GM19240 (cell line): ENCODE measurements around the gene NDP.
"Not testable (repeated sequence)": the region's sequence is repeated elsewhere in the genome, so short reads cannot be mapped to it uniquely, and the experiment has no call there.

Experiments
- DNase-seq: peaks from one replicate; pipeline ENCODE4 v3.0.0; 2011; ENCODE audit warnings: low spot score; ENCODE audit not compliant: insufficient read length

The NDP gene

DNA sequence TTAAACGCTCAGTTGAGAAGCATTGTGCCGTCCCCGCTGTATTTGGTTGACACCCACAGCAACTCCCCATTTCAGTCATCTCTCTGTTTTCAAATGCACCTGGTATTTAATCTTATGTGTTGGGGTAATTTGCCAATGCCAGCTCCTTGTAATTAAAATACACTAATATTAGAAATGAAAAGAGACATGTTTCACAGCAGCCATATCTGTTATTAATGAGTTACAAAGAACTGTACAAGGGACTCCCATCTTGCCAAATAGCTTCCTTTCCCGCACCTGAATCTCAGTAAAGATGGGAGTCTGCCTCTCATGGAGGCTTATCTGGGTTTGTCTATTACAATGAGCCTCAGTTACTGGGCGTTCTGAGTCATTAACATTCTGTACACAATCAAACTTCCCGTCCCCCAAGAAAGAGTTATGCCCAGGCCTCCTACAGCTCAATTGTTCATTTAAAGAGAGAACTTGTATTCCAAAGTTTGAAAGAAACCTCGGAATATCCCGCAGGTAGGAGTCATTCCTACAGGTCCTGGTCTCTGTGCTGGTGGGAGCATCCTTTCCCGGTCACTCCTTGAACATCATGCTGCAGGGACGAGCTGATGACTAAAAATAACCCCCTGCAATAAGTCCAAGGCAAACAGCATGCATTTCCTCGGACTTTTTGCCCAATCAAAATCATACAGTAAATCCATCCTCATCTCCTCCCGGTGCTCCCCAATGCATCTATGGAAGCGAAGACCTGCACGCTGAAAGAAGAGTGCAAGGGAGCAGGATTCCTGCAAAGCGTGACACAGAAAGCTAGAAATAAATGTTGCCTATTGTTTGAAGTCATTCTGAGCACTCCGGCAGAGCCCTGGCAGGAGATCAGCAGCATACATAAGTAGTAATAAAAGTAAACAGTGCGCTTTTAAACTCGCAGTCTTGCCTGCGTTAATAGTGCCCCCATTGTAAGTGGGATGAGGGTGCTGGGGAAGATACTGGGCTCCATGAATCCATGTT, 926 bp downstream of the NDP start:
- no peak for DNase-seq

DNA sequence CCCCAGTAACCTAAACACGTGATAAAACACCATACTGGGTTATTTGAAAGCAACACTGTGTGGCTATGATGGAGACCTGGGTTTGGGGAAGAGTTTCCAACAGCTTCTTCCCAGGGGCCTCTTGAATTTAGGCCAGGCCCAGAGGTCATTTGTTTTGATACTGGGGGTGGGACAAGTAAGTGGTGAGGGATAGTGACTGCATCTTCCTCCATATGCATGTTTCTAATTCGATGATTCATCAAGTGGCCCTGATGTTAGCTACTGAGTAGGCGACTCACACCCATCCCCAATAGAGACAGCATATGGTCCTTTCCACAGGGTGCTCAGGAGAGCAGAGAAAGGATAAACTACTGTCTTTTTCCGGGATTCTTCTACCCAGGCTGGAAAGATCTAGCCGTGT, 2.7 kb downstream of the NDP start:
- DNase-seq: no peak

DNA sequence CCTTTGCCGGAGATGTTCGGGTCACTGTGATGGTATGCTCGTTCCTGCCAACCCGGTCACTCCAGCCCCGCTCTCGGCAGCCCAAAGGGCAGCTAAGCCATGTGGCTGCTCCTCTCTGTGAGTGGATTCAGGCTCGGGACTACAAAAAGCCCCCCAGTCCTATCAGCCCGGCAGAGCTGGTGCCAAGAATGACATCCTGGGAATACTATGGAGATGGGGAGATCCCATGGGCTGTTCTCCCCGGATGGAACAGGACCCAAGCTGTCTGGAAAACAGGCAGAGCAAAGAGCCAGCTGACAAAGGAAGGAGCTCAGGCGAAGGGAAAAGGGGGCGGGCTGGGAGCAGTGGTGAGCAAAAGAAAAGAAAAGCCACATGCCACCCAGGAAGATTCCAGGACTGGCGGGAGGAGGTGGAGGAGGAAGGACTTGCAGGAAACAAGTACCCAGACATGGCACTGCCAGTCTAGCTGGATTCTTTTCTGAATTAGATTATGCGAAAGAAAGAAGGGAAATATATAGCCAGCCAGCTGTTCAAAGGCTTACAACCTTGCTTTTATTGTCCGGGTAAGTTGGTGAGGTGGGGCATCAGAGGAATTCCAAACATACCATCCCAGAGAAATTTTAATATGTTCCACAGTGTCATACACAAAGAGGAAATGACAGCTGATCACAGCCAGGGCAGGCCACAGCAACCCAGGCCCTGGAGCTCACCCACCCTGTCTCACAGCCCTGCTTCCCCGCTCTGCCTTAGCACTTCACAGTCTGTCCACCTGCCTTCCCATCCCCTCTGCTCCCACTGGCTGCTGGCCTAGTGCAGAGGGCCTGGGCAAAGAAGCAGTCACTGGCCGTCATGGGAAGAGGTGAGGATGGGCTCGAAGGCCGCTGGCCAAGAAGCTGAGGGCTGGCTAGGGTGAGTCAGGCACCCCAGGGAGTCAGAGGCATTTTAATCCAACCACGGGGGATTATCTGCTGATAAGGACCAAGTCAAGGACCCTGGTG, 3.4 kb downstream of the NDP start:
- DNase-seq: no peak

DNA sequence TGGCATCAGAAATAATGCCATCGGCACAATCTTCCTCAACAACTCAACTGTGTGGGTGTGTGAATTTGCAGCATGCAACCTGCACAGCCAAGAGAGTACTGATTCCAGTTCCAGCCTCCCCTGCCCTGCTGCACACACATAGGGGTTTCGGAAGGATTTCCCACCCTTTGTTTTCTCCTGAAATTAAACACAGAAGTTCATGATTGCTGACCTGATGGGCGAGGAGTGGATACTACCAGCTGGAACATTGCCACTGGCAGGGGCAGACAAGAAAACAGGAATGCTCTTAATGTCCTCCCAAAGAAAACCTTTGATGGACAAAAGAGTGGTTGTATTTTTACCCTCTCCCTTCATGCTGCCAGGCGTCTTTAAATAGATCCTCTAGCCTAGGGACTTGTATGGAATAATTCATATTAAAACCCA, 4.8 kb downstream of the NDP start:
- no peak for DNase-seq

DNA sequence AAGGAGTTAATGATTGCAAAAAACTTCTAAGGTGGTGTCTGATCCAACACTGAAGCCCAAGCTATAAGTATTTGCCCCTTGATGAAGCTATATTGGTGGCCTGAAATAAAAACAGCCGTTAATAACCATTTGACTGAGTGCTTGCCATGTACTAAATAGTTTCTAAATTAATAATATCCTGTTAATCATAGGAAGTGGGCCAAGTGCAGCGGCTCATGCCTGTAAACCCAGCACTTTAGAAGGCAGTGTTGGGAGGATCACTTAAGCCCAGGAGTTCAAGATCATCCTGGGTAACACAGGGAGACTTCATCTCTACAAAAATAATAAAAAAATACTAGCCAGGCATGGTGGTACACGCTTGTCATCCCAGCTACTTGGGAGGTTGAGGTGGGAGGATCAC, 8.3 kb downstream of the NDP start:
- no peak for DNase-seq

DNA sequence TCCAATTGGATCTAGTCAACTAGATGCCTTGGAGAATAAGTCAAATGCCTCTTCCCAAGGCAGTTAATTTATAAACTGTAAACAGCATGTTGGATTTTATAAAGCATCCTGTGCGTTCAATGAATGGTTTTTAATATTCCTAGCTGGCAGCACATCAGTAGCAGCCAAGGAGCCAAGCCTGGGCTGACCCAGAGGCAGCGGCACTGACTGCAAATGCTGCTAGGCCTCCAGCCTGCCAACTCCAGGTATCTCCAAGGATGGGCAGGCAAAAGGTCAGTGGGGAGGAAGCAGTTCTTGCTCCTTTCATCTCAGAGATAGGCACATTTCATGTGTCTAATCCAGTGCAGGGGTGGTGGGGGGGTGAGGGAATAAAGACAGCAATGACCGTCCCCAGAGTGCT, 9.5 kb downstream of the NDP start:
- no peak for DNase-seq

DNA sequence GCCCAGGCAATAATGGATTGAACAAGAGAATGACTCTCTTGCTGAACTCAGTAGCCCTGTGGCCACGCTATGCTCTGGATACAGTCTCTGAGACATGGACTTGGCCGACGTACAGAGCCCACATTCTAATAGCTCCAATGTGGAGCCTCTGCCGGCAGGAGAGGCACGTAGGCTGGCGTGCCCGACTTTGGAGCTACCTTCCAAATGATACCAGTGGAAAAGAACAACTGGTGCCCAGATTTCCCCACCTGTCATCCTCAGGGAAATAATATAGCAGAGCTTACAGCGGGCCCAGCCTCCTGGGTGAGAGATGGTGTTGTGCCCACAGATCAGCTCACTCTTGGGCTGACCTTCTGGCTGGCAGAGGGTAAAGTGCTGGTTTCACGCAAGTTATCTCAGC, 10.6 kb downstream of the NDP start:
- DNase-seq: no peak

DNA sequence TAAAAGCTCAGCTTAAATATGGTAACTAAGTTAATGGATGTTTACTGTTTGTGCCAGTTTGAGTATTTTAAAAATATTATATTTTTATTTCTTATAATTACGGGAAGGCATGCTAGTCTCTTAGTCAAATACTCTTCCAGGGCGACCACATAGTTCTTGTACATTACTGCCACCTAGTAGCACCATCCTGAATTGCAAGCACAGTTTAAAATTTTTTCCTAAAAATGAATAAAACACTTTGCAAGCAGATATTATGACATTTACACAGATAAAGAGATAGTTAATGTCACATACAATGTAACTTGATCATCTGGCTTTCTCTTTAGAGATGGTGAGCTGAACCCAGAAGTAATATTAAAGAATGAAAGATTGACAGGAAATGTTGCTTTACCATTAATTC, 11.5 kb downstream of the NDP start:
- no peak for DNase-seq

DNA sequence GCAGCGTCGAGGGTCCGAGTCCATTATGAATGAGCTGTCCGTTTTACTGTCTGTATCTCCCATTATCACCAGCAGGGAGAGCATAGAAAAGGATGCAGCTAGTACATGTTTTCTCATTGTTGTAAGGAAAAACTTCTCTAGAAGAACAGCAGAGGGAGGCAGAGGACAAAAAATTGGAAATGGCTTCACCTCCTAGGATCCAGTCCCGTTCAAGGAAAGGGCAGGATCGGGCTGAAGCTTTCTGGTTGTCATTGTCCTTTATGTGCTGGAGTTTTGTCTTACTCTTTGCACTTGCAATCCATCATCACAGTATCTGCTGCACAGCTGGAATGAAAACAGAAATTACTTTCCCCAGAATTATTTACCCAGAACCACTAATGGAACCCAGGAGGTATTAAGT, 14.7 kb downstream of the NDP start:
- DNase-seq: peak; percentile 4

DNA sequence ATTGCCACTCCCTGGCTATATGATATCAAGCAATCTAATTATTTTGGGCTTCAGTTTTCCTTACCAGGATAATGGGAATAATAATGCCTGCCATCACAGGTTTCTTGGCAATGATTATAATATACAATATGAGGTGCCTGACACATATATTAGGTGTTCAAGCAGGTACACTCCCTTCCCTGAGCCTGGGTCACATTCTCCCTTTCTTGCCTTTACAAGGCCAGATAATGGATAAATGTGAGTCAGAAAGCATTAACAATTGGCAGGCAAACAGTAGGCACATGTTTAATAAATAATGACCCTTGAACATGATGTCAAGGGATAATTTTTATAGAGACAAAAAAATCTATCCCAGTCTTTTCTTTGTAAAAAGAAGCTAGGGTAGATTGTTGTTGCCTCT, 17.2 kb downstream of the NDP start:
- no peak for DNase-seq

DNA sequence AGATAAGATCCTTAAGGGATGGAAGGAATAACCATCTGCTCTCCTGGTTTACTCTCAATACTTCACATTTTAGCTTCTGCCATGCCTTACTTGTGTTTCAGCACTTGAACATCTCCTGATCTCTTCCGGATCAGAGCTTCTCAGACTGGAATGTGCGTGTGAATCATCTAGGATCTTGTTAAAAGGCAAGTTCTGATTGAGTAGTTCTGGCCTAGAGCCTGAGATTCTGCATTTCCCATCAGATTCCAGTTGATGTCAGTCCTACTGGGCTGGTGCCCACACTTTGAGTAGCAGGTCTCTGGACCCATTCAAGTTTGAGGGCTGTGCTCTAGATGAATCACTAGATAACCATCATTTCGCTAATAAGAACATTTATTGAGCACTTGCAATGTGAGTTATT, 20.0 kb downstream of the NDP start:
- no peak for DNase-seq

DNA sequence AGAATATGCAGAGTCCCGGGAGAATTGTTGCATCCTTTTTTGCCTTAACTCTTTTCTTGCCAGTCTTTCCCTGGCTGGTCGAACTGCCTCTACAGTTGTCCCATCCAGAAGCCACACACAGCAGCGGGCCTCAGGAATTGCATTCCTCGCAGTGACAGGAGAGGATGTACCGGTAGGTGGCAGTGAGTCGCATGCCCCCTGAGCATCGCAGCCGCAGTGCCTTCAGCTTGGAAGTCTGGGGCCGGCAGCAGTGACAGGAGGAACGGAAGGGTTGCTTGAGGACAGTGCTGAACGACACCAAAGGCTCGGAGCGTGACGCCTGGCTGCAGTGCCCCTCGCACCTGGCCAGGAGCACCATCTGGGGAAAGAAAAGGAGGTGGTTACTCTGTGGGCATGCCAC, 23.5 kb downstream of the NDP start:
- DNase-seq: no peak

DNA sequence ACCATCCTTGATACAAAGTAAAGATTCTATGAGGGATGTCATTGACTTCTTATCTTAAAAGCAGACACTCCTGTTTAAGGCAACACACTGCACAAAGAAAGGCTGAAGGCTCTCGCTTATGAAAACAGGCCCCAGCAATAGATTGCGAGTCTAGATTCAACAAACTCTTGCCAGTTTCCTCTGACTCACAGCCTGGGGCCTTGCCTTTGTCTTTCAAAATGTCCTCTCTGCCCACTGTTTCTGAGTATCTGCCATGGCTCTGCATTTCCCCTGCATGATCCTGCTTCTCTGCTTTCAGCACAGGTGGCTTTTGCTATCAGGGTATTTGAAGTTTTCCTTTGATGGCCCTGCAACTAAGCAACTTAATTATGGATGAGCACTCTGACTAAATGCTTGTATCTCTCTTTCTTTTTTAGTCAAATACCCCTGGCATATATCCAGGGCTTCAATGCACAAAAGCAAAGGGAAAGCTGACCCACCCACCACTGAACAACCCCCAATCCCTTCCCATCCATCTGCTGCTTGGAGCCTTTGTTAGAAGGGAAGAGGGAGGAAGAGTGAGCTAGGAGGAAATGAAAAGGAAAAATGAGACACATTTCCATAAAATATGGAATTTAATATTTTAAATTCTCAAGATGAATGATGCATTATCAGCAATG, 32.2 kb downstream of the NDP start:
- DNase-seq: no peak

DNA sequence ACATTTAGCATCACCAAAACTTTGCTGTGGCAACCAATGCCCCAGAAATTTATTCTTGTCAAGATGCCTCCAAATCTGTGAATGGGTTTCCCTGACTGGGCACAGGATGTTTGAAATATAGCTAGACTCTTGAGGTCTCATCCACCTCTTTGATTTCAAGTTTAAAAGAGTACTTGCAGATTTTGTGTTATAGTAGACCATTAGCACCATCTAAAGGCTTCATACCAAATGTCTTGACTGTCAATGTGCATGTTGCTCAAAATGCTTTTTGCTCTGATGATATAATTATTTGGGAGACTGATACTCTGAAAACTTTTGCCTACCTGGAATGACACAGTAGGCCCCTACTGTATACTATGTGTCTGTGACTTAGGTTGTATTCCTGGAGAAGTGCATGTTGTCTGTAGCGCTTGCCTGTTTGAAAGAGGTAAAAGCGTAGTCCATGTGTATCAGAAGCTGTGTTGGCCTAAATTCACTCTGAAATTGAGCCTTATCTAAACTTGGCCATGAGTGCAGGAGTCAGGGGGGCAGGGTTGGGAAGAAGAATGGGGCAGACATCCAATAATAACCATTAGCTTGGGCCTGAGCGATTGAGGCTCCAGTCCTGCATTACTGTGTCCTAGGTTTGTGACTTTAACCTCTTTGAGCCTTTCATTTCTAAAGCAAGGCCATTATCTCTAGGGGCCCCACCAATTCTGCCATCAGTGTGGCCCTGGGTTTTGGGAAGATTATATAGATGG, 33.8 kb downstream of the NDP start:
- DNase-seq: no peak

DNA sequence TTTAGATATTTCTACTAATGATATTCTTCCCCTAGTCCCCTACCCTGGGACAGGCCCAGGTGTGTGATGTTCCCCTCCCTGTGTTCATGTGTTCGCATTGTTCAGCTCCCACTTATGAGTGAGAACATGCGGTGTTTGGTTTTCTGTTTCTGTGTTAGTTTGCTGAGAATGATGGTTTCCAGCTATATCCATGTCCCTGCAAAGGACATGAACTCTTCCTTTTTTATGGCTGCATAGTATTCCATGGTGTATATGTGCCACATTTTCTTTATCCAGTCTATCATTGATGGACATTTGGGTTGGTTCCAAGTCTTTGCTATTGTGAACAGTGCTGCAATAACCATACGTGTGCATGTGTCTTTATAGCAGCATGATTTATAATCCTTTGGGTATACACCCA, 51.2 kb downstream of the NDP start:
- not testable (repeated sequence) for DNase-seq

DNA sequence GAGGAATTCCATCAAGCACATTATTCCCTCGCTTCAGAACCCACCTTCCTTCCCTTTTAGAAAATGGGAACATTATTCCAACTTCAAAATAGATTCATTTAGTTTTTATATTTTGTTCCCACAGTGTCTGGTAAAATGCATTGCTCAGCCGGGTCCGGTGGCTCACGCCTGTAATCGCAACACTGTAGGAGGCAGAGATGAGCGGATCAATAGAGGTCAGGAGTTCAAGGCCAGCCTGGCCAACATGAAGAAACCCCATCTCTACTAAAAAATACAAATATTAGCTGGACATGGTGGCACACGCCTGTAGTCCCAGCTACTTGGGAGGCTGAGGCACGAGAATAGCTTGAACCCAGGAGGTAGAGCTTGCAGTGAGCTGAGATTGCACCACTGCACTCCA, 62.4 kb downstream of the NDP start:
- DNase-seq: not testable (repeated sequence)

DNA sequence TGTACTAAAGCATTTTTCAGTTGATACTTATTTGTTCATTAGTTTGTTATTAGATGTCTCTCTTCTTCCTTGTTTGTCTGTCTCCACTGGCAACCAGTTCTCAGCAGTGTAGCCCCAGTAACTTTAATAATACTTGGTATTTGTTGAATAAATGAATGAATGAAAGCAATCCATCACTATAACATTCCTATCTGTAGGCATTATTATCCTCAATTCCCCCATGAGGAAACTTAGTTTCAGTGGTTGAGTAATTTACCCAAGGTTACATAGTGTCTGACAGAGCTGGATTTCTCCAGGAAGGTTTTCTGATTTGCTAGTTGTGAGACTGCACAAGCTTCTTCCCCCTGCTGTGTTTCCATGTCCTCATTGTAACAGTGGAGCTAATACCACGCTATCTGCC, 63.2 kb downstream of the NDP start:
- DNase-seq: no peak

DNA sequence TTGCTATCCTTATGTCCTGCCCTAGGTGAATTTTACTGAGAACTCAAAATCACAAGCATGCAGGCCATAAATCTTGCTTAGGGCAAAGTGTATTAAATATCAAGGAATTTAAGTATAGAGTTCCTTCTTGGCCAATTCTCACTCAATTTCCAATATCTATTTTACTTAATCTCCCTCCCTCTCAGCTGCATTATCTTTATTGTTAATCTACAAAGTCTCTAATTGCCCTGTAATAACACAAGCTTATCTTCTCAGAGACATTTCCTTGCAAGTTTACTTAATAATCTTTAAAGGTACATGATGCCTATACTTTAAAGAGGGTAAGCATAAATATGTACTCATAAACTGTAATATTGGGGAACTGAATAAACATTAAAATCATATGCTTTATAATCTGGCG, 64.0 kb downstream of the NDP start:
- no peak for DNase-seq

DNA sequence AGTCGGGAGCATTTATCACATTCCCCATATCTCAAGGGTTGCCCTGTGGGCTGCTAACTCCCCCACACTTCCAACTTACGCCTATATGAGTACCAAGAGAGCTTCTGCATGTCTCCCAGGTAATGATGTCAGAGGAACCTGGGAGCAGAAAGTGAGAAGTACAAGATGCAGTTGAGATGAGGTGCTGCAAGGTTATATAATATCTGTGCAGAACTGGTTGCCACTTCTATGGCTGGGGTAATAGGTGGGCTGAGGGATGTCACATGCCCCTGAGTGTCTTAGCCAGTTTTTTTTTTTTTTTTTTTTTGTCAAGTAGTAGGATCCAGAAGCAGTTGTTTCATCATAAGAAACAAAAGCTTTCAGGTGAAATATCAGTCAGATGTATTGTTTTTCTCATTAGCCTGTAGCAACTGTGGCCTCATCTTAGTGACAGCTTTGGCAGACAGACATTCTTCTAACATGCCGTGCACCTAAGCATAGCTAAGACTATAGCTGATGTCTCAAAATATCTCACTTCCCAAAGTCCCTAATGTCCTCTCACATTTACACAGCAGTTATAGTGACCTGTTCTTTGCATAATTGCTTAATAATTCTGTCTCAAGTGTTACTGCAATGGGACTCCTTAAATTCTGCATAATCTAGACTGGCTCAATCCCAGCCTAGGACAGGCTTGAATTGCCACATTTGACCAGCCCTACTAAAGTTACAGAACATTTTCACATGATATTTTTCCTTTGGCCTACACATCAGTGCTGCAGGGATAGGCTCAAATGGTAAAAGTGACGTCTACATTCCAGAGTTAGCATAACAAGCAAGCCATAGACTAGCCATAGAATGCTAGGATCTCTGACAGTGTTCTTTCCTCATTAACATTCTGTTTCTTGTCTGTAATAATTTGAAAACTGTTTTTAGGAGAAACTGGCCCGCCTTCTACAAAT, 73.0 kb downstream of the NDP start:
- DNase-seq: no peak
